Endothelial cell of hepatic sinusoid (primary cell): ENCODE measurements around the gene ECT2L.

ENCODE experiments used
- in situ Hi-C: cut with HindIII; loops from 2 replicates; pipeline ENCODE4 v1.10.0; 2017; ENCODE audit warnings: low sequenced_read_pairs

ECT2L gene

DNA sequence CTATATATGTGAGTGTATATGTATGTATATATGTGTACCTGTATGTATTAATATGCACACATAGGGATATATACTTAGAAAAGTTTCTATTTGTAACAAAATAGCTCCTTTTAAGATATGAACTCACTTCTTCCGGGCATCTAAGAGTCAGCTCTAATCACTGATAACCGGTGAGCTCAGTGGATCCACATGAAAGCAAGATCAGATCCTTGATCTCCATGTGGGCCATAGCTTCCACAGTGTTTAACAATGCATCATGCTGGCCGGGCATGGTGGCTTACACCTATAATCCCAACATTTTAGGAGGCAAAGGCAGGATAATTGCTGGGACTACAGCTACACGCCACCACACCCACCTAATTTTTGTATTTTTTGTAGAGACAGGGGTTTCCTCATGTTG lies 52.6 kb downstream of the ECT2L start:
- in situ Hi-C loops = no loop called here

DNA sequence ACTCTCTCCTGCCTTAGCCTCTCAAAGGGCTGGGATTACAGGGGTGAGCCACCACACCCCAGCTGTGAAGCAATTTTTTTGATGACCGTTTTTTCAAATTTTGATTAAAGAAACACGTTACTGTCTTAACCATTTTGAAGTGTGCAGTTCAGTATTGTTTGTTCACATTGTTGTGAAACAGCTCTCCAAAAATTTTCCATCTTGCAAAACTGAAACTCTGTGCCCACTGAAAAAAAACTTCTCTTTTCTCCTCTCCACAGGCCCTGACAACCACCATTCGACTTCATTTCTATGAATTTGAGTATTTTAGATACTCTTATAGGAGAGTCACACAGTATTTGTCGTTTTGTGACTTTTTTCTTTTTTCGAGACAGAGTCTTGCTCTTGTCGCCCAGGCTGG lies 53.9 kb downstream of the ECT2L start:
- in situ Hi-C loops = no loop called here

DNA sequence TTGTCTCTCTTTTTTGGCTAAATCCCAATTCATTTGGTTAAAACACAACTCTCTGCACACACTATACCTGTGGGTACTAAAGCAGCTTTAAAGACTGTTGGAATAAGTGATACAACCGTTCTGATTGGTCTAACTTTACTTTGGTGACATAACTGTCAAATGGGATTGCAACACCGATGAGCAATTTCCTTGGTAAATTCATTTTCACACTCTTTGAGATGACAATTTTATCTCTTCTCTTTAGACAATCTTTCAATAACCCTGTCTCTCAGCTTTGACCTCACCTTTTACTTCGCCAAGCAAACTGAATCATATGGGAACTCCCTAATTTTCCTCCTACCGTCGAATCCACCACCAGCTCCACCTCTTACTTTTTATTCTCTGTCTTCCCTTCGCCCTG lies 60.8 kb downstream of the ECT2L start:
- in situ Hi-C loops = no loop called here

DNA sequence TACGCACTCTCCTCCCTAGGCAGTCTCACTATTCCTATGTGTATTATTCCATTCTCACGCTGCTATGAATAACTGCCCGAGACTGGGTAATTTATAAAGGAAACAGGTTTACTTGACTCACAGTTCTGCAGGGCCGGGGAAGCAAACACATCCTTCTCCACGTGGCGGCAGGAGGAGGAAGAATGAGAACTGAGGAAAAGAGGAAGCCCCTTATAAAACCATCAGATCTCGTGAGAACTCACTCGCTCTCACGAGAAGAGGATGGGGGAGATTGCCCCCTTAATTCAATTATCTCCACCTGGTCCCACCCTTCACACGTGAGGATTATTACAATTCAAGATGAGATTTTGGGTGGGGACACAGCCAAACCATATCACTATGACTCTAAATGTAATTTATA lies 61.9 kb downstream of the ECT2L start:
- in situ Hi-C loops = no loop called here

DNA sequence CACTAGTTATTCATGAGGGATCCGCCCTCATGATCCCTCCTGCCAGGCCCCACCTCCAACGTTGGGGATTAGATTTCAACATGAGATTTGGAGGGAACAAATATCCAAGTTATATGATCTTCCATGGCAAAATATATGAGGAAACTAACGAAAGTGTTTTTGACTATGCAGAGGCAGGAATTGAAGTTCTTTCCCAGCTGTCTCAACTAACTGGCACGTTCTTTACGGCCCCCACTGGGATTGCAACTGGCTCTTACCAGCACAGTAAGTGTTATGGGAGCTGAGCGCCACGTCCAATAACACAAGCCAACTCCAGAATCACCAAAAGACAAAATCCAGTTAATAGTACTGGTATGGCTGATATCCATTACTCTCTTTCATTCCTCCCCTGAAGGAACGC lies 66.6 kb downstream of the ECT2L start:
- in situ Hi-C loops = no loop called here

DNA sequence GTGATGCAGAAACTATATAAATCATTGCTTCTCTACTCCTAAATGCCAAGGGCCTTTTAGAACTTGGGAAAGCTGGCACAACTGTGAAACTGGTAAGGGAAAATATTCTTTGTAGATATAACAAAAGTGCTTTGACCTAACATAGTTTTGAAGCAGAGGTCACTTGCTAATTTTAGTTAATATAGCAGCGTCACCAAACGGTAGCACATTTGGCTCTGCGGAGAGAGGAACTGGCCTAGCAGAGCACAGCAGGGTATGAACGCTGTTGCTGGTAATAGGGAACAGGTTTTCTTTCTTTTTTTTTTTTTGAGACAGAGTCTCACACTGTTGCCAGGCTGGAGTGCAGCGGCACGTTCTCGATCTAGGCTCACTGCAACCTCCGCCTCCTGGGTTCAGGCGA lies 67.4 kb downstream of the ECT2L start:
- in situ Hi-C loops = no loop called here

DNA sequence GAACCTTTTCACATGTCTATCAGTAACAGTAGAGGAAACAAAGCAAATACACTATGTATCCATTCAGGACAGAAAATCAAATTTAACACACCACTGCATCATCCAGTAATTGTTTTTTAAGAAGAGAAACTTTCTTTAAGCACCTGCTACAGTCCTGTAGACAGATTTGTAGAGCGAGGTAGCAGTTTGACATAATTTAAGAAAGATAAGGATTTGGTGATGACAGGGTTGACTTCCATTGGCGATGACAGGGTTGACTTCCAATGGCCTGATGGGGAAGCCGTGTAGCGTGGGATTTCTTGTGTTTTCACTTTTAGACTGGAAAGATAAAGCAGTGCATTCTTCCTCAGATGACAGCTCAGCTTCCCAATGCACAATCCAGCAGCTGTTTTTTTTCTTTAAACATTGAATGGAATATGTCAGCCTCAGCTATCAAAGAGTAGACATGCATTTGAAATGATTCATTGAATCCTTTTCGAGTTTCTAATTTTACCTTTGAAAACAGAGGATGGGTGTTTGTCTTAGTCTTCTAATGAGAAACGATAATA lies 68.5 kb downstream of the ECT2L start:
- in situ Hi-C loops = no loop called here

DNA sequence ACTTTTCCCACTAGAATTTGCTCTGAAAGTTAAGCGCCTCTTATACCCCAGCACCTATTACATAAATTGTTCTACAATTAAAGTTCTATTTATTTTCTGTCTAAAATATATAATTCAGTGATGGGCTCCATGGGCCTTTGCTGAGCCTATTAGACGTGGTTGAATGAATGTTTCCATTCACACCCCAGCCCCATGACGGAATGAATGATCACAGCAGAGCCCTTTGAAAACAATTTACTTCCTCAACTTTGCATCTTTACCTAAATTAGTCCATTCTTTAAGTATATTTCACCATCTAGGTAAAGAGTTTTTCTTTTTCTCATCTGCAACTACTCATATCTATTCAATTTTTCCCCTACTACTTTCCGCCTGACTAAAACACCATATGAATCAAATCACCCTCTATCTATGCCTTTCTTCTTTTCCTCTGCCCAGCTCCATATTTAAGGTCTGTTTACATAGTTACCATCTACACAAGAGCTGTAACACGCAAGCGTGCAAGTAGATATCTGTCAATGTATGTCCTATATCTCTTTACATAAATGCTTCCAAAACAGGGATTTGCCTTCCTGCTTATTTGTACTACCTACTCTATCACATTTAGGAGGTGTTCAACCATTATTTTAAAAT lies 69.7 kb downstream of the ECT2L start:
- in situ Hi-C loops = no loop called here

DNA sequence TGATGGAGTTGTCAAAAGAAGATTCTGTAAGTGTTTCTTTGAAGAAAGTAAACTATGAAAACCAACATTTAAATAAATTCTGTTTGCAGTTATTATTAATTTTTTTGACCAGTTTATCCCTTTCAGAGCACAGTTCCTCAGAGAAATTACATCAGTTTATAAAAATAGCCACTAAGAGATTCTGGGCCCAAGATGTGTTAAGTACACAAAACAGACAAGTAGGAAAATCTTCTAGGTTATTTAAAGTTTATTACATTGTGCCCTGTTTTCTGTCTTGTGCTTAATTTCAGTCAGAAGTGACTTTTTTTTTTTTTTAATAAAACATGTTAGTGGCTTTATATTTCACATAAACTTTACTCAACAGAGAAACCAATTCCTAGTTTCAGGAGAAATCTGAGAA lies 72.3 kb downstream of the ECT2L start:
- in situ Hi-C loops = no loop called here

DNA sequence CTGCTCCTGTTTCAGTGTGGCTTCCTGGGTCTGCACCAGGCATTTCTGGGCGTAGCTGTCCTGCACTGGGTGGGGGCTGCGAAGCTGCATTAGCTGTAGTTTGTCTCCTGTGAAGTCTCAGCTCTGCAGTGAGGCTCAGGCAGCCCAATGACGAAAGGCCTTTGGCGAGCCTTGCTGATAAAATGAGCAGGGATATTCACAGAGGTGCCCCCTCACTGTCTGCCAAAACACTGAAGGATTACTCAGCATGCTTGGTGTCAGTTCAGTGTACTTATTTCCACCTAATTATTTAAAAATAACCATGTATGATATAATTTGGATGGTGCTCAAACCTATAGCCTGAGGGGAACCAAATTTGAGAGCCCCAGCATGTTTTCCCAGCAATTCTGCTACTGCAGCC lies 73.5 kb downstream of the ECT2L start:
- in situ Hi-C loops = no loop called here

DNA sequence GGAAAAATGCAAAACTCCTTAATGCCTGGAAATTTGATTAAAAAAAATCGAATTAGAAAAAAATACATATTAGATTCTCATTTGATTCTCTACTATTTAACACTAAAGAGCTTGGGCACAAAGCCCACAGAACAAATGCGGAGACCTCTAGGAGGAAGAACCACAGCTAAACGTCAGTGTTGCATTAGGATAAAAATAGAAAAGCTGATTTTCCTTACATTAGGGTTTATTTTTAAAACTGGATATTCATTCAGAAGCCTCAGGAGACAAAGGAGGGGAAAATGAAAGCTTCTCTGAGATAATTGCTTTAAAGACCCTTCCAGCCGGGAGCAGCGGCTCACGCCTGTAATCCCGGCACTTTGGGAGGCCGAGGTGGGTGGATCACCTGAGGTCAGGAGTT lies 77.3 kb downstream of the ECT2L start:
- in situ Hi-C loops = no loop called here

DNA sequence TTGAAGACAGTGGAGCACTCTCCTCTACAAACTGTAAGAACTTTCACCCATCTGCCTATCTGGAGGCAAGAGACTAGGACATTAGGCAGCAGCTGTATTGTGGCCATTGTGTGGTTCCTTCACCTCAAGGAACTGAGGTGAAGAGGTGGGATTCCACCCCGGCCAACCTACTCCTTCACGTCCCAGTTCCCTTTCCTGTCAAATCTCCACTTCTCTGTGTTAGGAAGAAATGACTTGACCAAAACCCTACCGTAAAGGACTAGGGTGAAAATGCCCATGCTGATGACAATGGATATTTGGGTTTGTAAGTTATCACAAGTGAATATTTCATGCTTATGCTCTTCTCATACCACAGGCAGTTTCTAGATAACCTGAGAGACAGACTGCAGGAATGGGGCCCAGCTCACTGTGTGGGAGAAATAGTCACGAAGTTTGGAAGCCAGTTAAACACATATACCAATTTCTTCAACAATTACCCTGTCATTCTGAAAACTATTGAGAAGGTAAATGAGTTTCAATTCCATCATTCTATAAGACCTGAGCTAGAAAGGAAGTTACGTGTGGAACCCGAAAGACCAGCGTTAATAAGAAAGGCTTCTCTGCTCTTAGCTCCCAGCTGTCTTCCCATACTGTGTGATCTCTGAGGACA lies 86.6 kb downstream of the ECT2L start:
- in situ Hi-C loops = no loop called here

DNA sequence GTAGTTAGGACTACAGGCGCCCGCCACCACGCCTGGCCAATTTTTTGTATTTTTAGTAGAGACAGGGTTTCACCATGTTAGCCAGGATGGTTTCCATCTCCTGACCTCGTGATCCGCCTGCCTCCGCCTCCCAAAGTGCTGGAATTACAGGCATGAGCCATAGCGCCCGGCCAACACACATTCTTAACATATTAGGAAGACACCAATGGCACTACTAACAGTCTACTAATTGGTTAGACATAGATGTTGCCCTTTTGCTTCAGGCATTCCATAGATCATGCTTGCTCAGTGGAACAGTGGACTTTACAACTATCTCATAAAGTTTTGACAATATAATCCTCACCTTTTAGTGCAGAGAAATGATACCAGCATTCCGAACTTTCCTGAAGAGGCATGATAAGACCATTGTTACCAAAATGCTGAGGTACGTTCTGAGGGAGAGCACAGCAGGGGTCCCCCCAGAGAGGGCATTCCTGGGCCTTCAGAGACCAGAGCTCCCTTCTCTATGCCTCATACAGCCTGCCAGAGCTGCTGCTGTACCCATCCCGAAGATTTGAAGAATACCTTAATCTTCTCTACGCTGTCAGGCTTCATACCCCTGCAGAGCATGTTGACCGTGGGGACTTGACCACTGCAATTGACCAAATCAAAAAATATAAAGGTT lies 89.4 kb downstream of the ECT2L start:
- in situ Hi-C loops = no loop called here

DNA sequence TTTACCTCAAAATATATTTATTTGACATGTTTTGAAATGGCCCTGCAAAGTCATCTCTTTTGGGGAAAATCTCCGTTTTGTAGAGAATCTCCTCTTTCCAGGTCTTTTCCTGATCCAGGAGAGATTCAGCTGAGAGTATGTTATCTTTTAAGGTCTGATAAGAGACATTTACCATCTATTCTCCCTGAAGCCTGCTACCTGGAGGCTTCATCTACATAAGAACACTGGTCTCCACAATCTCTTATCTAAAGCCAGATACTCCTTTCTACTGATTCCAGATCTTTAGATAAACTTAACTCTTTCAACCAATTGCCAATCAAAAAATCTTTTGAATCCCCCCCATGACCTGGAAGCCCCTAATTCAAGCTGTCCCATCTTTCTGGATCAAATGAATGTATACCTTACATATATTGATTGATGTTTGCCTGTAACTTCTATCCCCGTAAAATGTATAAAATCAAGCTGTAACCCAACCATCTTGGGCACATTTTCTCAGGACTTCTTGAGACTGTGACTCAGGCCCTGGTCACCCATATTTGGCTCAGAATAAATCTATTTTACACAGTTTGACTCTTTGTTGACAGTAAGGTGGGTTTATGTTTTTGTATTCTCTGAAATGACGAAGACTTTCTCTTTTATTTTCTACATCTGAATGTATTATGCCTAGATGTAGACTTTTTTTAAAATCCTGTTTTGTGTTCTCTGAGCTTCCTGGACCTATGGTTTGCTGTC lies 95.5 kb downstream of the ECT2L start:
- in situ Hi-C loops = no loop called here

DNA sequence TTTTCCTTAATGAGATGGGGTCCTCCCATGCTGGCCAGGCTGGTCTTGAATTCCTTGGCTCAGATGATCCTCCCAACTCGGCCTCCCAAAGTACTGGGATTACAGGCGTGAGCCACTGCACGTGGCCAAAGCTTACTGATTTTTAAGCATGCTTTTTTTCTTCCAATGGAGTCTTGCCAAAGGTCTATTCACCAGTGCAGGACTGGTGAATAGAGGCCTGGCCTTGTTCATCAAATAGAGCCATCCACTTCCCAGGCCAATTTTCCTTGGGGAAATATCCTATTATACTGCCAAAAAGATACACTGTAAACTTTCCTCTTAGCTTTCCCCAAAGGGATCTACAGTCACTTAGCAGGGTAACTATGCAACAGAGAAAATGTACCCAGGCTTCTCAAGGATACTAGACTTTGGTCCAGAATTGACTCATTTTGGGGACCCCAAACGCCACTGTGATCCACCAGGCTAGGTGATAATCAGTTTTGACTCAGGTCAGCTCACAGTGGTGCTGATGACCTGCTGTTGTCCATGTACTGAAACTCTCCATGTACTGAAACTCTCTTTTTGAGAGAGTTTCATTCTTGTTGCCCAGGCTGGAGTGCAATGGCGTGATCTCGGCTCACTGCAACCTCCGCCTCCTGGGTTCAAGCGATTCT lies 100.3 kb downstream of the ECT2L start:
- in situ Hi-C loops = no loop called here

DNA sequence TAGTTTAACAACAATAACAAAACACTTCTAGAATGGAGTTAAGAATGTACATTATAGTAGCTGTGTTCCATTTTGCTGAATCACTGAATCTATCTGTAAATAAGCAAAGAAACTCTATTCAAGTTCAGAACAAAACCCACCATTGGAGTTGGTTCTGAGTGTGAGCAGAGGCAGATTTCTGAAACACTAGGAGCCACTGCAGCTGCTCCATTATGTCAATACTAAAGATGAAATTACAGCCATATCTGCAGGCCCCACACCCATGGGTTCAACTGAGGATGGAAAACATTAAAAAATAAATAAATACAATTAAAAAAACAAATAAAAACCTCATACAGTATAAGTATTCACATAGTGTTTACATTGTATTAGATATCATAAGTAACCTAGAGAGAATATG lies 101.1 kb downstream of the ECT2L start:
- in situ Hi-C loops = no loop called here

DNA sequence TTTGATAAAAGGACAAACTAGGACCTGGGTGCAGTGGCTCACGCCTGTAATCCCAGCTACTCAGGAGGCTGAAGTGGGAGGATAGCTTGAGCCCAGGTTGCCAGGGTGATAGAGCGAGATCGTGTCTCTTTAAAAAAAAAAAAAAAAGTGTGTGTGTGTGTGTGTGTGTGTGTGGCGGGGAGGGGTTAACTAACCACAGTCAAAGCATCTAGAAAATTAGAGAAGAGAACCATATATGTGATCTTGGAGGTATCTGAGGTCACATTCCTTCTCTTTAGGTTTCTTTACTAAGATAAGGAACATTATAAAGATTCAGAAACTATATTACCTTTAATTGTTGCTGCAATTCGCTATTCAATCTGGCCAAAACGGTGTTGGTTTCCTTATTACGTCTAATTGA lies 111.3 kb downstream of the ECT2L start:
- in situ Hi-C loops = no loop called here

DNA sequence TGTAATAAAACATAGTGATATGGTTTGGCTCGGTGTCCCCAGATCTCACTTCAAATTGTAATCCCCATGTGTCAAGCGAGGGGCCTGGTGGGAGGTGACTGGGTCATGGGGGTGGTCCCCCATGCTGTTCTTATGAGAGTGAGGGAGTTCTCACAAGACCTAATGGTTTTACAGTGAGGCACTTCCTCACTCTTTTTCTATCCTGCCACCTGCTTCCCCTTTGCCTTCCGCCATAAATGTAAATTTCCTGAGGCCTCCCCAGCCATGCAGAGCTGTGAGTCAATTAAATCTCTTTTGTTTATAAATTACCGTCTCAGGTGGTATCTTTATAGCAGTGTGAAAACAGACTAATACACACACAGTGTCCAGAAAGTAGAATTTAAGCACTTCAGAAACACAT lies 113.6 kb downstream of the ECT2L start:
- in situ Hi-C loops = no loop called here

DNA sequence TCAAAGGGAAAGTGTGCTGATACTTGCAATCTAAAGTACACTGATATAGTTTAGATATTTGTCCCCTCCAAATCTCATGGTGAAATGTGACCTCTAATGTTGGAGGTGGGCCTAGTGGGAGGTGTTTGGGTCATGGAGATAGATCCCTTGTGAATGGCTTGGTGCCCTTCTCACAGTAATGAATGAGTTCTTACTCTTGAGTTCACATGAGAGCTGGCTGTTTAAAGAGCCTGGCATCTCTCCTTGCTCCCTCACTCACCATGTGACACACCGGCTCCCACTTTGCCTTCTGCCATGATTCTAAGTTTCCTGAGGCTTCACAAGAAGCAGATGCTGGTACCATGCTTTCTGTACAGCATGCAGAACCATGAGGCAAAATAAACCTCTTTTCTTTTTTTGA lies 114.1 kb downstream of the ECT2L start:
- in situ Hi-C loops = no loop called here

DNA sequence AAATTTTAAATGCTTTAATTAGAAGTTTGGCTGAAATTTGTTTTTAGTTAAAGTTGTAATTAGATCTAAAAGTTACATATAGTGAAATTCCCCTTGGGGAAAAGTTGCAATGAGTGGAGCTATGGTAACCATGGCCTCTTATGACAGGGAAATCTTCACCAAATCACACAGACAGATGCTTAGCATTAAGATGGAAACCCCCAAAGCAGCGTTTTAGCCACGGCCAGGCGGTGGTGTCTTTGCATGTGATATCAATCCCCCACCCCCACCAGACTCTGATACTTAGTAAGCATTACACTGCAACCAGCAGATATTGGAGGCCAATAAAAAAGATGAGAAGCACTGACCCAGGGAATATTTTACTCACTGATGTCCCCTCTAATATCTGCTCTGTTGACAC lies 116.4 kb downstream of the ECT2L start:
- in situ Hi-C loops = no loop called here

DNA sequence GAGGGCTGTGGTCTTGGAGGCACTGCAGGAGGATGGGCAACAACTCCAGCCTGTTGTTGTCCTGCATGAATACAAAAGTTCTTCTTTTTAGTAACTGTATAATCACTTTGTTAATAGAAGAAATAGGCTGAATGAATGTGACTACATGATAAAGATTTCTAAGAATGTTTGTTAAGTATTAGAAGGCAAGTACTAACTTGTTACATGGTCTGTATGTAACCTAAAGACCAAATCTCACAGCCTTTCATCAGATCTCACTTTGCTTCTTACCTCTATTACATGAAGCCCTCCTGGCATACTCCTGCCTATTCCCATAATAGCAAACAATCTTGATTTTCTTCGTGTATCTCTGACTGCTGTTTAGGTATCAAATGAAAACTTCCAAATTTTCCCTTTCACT lies 118.8 kb downstream of the ECT2L start:
- in situ Hi-C loops = no loop called here
